HepG2 (cell line): ENCODE data around the gene NUDT8. TPM values are rescaled to one million over a fixed set of nuclear protein-coding genes. Genes with fewer than 3 reads are reported as not detected.
A peak's percentile ranks its signal among the peaks of the same experiment; 100 is the strongest.

Experiments used
- CBX2 ChIP-seq, 2 experiments: fragments of 200-600 bp in 1 of 2; sonication (generic); formaldehyde crosslinking in 1 of 2; IDR thresholded peaks; 2 replicates each; pipeline versions ENCODE4 v1.7.0 to v1.8.1; 2018 to 2022; ENCODE audit warnings: low read depth in 2 of 2, low read length in 1 of 2, mild to moderate bottlenecking in 1 of 2, missing genetic modification reagents in 1 of 2
- FOXP1 ChIP-seq, 2 experiments: fragments of 450-650 bp in 1 of 2; IDR thresholded peaks; 2 replicates each; pipeline ENCODE4 v1.6.1; 2017 to 2018; ENCODE audit warnings: antibody characterized with exemption in 1 of 2
- GATA4 ChIP-seq: sonication (generic); IDR thresholded peaks from 2 replicates; pipeline ENCODE4 v1.6.1; 2016; ENCODE audit warnings: antibody characterized with exemption, low read depth, borderline replicate concordance
- LCORL ChIP-seq, 2 experiments: fragments of 450-650 bp in 1 of 2; sonication (generic) in 1 of 2; formaldehyde crosslinking in 1 of 2; IDR thresholded peaks; 2 replicates each; pipeline versions ENCODE4 v1.5.0 to v1.6.1; 2017 to 2020; ENCODE audit warnings: antibody characterized with exemption in 1 of 2, missing genetic modification reagents in 1 of 2
- NCOR1 ChIP-seq: fragments of 200-600 bp; sonication (generic); IDR thresholded peaks from 2 replicates; pipeline ENCODE4 v1.7.0; 2017; ENCODE audit warnings: antibody characterized with exemption, low read length, borderline replicate concordance
- NR1H2 ChIP-seq: sonication (generic); formaldehyde crosslinking; IDR thresholded peaks from 2 replicates; pipeline ENCODE4 v1.8.1; 2022; ENCODE audit warnings: low read depth, missing genetic modification reagents, borderline replicate concordance
- ONECUT2 ChIP-seq: sonication (generic); formaldehyde crosslinking; IDR thresholded peaks from 2 replicates; pipeline ENCODE4 v1.4.0; 2020; ENCODE audit warnings: missing genetic modification reagents
- RCOR2 ChIP-seq: IDR thresholded peaks from 2 replicates; pipeline ENCODE4 v1.6.1; 2016; ENCODE audit warnings: missing biosample characterization, missing genetic modification reagents
- TARDBP ChIP-seq: sonication (generic); formaldehyde crosslinking; IDR thresholded peaks from 2 replicates; pipeline ENCODE4 v1.8.0; 2022; ENCODE audit warnings: mild to moderate bottlenecking, missing genetic modification reagents
- TBX2 ChIP-seq: sonication (generic); formaldehyde crosslinking; IDR thresholded peaks from 2 replicates; pipeline ENCODE4 v1.5.0; 2020; ENCODE audit warnings: missing genetic modification reagents, mild to moderate bottlenecking, borderline replicate concordance
- polyA plus RNA-seq, 8 experiments: library from polyadenylated mRNA; depleted of rRNA in 3 of 8; stranded (reverse) in 7 of 8; unstranded in 1 of 8; fragments of >200 nt; fragmentation: Illumina TruSeq in 4 of 8; extraction: Trizol in 4 of 8; gene quantifications; 2 replicates each; pipeline versions ENCODE4 v1.2.1 to v1.2.3, GENCODE V29; 2011 to 2016; ENCODE audit warnings: low read depth in 4 of 8, missing spikeins in 1 of 8, mixed read lengths in 1 of 8; ENCODE audit not compliant: insufficient read depth in 1 of 8
- total RNA-seq, 5 experiments: library from RNA; depleted of rRNA; stranded (reverse); fragments of >200 nt; fragmentation: Illumina TruSeq; extraction: Trizol; gene quantifications; 2 replicates each; pipeline ENCODE4 v1.2.3, GENCODE V29; 2016; ENCODE audit warnings: low read depth in 1 of 5
- TF ChIP-seq, protein P1 (sequence below): sonication (generic); formaldehyde crosslinking; IDR thresholded peaks from 2 replicates; pipeline ENCODE4 v1.4.0; 2020; ENCODE audit warnings: mild to moderate bottlenecking, missing genetic modification reagents
- TF ChIP-seq, protein P2 (sequence below): sonication (generic); formaldehyde crosslinking; IDR thresholded peaks from 2 replicates; pipeline ENCODE4 v1.5.0; 2020; ENCODE audit warnings: mild to moderate bottlenecking, missing genetic modification reagents, moderate library complexity
- TF ChIP-seq, protein P3 (sequence below): sonication (generic); formaldehyde crosslinking; IDR thresholded peaks from 2 replicates; pipeline ENCODE4 v1.4.0; 2020; ENCODE audit warnings: missing genetic modification reagents, borderline replicate concordance
- TF ChIP-seq, protein P4 (sequence below): sonication (generic); formaldehyde crosslinking; IDR thresholded peaks from 2 replicates; pipeline ENCODE4 v1.4.0; 2020; ENCODE audit warnings: missing genetic modification reagents, borderline replicate concordance
- TF ChIP-seq, protein P5 (sequence below): sonication (generic); formaldehyde crosslinking; conservative IDR thresholded peaks from 2 replicates; pipeline ENCODE4 v1.4.0; 2020; ENCODE audit warnings: mild to moderate bottlenecking, missing genetic modification reagents, moderate library complexity

NUDT8 gene
- total and polyA plus RNA-seq, 2 of the 13 experiments (the other 11 are each of a cell fraction or from before 2014, with no cell fraction given), result 6.7 to 25.8 TPM

DNA sequence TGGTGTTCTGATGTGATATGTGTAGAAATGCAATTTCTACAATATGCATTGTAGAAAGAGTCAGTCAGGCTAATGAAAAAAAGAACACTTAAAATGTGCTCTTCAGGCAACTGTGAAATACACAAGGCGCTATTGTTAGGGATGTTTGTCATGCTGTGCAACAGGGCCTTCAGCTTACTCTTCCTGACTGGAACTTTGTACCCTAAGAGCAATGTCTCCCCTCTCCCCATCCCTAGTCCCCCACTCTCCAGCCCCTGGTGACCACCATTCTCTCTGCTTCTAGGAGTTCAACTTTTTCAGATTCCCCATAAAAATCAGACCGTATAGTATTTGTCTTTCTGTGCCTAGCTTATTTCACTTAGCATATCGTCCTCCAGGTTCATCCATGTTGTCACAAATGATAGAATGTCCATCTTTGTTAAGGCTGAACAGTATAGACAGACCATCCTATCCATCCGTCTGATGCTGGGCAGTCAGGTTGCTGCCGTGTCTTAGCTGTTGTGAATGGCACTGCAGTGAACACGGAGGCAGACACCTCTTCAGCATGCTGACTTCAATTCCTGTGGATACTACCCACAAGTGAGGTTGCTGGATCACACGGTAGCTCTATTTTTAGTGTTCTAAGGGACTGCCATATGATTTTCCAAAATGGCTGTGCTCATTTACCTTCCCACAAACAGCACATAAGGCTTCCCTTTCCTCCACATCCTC lies 12.3 kb downstream of the NUDT8 start (continued):
- no peak for TF ChIP-seq CBX2 (IDR thresholded peaks at IDR 0.05; ENCODE audit: low read depth, low read length)
- no peak for TF ChIP-seq CBX2 (CRISPR knock-in tag; IDR thresholded peaks at IDR 0.05; ENCODE audit: low read depth)
- no peak for TF ChIP-seq LCORL (IDR thresholded peaks at IDR 0.05)
- TF ChIP-seq LCORL (CRISPR knock-in tag; IDR thresholded peaks at IDR 0.05), result peak; percentile 79
- TF ChIP-seq RCOR2, result no peak
- no peak for TF ChIP-seq GATA4
- no peak for TF ChIP-seq ONECUT2
- TF ChIP-seq, protein P1, sequence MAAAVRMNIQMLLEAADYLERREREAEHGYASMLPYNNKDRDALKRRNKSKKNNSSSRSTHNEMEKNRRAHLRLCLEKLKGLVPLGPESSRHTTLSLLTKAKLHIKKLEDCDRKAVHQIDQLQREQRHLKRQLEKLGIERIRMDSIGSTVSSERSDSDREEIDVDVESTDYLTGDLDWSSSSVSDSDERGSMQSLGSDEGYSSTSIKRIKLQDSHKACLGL (CRISPR knock-in tag), result no peak
- no peak for TF ChIP-seq NR1H2 (CRISPR knock-in tag)
- TF ChIP-seq TBX2 (CRISPR knock-in tag), result 0 out of 2 replicates have a peak, but pooled peaks have one; percentile 50
- TF ChIP-seq FOXP1 (IDR thresholded peaks at IDR 0.05), result no peak
- no peak for TF ChIP-seq FOXP1 (CRISPR knock-in tag; IDR thresholded peaks at IDR 0.05)
- TF ChIP-seq, protein P2, sequence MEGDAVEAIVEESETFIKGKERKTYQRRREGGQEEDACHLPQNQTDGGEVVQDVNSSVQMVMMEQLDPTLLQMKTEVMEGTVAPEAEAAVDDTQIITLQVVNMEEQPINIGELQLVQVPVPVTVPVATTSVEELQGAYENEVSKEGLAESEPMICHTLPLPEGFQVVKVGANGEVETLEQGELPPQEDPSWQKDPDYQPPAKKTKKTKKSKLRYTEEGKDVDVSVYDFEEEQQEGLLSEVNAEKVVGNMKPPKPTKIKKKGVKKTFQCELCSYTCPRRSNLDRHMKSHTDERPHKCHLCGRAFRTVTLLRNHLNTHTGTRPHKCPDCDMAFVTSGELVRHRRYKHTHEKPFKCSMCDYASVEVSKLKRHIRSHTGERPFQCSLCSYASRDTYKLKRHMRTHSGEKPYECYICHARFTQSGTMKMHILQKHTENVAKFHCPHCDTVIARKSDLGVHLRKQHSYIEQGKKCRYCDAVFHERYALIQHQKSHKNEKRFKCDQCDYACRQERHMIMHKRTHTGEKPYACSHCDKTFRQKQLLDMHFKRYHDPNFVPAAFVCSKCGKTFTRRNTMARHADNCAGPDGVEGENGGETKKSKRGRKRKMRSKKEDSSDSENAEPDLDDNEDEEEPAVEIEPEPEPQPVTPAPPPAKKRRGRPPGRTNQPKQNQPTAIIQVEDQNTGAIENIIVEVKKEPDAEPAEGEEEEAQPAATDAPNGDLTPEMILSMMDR (CRISPR knock-in tag), result no peak
- 0 out of 2 replicates have a peak, but pooled peaks have one; percentile 5 for TF ChIP-seq TARDBP (CRISPR knock-in tag)
- TF ChIP-seq, protein P3, sequence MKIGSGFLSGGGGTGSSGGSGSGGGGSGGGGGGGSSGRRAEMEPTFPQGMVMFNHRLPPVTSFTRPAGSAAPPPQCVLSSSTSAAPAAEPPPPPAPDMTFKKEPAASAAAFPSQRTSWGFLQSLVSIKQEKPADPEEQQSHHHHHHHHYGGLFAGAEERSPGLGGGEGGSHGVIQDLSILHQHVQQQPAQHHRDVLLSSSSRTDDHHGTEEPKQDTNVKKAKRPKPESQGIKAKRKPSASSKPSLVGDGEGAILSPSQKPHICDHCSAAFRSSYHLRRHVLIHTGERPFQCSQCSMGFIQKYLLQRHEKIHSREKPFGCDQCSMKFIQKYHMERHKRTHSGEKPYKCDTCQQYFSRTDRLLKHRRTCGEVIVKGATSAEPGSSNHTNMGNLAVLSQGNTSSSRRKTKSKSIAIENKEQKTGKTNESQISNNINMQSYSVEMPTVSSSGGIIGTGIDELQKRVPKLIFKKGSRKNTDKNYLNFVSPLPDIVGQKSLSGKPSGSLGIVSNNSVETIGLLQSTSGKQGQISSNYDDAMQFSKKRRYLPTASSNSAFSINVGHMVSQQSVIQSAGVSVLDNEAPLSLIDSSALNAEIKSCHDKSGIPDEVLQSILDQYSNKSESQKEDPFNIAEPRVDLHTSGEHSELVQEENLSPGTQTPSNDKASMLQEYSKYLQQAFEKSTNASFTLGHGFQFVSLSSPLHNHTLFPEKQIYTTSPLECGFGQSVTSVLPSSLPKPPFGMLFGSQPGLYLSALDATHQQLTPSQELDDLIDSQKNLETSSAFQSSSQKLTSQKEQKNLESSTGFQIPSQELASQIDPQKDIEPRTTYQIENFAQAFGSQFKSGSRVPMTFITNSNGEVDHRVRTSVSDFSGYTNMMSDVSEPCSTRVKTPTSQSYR (CRISPR knock-in tag), result peak; percentile 56; the same call in 1 of the 2 replicates
- TF ChIP-seq, protein P4, sequence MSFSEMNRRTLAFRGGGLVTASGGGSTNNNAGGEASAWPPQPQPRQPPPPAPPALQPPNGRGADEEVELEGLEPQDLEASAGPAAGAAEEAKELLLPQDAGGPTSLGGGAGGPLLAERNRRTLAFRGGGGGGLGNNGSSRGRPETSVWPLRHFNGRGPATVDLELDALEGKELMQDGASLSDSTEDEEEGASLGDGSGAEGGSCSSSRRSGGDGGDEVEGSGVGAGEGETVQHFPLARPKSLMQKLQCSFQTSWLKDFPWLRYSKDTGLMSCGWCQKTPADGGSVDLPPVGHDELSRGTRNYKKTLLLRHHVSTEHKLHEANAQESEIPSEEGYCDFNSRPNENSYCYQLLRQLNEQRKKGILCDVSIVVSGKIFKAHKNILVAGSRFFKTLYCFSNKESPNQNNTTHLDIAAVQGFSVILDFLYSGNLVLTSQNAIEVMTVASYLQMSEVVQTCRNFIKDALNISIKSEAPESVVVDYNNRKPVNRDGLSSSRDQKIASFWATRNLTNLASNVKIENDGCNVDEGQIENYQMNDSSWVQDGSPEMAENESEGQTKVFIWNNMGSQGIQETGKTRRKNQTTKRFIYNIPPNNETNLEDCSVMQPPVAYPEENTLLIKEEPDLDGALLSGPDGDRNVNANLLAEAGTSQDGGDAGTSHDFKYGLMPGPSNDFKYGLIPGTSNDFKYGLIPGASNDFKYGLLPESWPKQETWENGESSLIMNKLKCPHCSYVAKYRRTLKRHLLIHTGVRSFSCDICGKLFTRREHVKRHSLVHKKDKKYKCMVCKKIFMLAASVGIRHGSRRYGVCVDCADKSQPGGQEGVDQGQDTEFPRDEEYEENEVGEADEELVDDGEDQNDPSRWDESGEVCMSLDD, result 0 out of 2 replicates have a peak, but pooled peaks have one; percentile 53
- TF ChIP-seq, protein P5, sequence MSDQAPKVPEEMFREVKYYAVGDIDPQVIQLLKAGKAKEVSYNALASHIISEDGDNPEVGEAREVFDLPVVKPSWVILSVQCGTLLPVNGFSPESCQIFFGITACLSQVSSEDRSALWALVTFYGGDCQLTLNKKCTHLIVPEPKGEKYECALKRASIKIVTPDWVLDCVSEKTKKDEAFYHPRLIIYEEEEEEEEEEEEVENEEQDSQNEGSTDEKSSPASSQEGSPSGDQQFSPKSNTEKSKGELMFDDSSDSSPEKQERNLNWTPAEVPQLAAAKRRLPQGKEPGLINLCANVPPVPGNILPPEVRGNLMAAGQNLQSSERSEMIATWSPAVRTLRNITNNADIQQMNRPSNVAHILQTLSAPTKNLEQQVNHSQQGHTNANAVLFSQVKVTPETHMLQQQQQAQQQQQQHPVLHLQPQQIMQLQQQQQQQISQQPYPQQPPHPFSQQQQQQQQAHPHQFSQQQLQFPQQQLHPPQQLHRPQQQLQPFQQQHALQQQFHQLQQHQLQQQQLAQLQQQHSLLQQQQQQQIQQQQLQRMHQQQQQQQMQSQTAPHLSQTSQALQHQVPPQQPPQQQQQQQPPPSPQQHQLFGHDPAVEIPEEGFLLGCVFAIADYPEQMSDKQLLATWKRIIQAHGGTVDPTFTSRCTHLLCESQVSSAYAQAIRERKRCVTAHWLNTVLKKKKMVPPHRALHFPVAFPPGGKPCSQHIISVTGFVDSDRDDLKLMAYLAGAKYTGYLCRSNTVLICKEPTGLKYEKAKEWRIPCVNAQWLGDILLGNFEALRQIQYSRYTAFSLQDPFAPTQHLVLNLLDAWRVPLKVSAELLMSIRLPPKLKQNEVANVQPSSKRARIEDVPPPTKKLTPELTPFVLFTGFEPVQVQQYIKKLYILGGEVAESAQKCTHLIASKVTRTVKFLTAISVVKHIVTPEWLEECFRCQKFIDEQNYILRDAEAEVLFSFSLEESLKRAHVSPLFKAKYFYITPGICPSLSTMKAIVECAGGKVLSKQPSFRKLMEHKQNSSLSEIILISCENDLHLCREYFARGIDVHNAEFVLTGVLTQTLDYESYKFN (CRISPR knock-in tag), result peak; percentile 84
- peak; percentile 92 for TF ChIP-seq NCOR1
